Tibial artery (tissue), 4 donors: Measurements from ENCODE around the gene PCK2.
A peak's percentile ranks its signal among the peaks of the same experiment; 100 is the strongest.

Source experiments
- DNase-seq, 2 donors: peaks; one replicate each; pipeline ENCODE4 v3.0.0-alpha.2; 2019
- H3K27ac ChIP-seq, 2 donors: fragments of 200-600 bp; sonication (generic) in 1 of 2; 1 replicate in 1 of 2; 2 replicates in 1 of 2; pipeline ENCODE4 v1.5.1; 2018 to 2019; ENCODE audit warnings: mild to moderate bottlenecking in 1 of 2
- H3K27me3 ChIP-seq, 2 donors: fragments of 200-600 bp; sonication (generic) in 1 of 2; one replicate each; pipeline versions ENCODE4 v1.5.1 to v1.6.0; 2016 to 2019
- H3K36me3 ChIP-seq, 3 donors: fragments of 200-600 bp; sonication (generic) in 2 of 3; one replicate each; pipeline ENCODE4 v1.5.1; 2016 to 2019; ENCODE audit warnings: mild to moderate bottlenecking in 2 of 3
- H3K4me1 ChIP-seq, 4 donors: fragments of 200-600 bp; sonication (generic) in 2 of 4; 1 replicate in 3 of 4; 2 replicates in 1 of 4; pipeline ENCODE4 v1.5.1; 2016 to 2019
- H3K4me3 ChIP-seq, 2 donors: fragments of 200-600 bp; sonication (generic) in 1 of 2; 1 replicate in 1 of 2; 2 replicates in 1 of 2; pipeline ENCODE4 v1.5.1; 2018 to 2019; ENCODE audit warnings: mild to moderate bottlenecking in 2 of 2
- H3K9me3 ChIP-seq, 3 donors: fragments of 200-600 bp; sonication (generic) in 1 of 3; one replicate each; pipeline ENCODE4 v1.5.1; 2016 to 2019
- CTCF ChIP-seq, 2 experiments: fragments of 200-600 bp in 1 of 2; fragments of 450-650 bp in 1 of 2; IDR thresholded peaks; one replicate each; pipeline ENCODE4 v1.5.1; 2017 to 2019; ENCODE audit warnings: antibody characterized with exemption in 2 of 2, mild to moderate bottlenecking in 1 of 2, moderate library complexity in 1 of 2
- intact Hi-C: fragments of 100-400 bp; cut with DNase I; formaldehyde crosslinking; loops from one replicate; pipeline ENCODE4 v1.15.0; 2023; ENCODE audit warnings: low total_unique reads

The PCK2 gene

GRCh38 chr14:24135584-24135833 lies 41.4 kb downstream of the PCK2 start:
- H3K4me3 ChIP-seq: peak overlapping the region; percentile 87 to 98
- DNase-seq: no peak
- no peak for TF ChIP-seq CTCF (IDR thresholded peaks at IDR 0.05)
- intact Hi-C loops: no loop called here
- H3K27me3 ChIP-seq: no peaks in the 10 kb centered on the region
- no peaks in the 10 kb centered on the region for H3K9me3 ChIP-seq
- H3K27ac ChIP-seq: peak overlapping the region; percentile 86 to 94
- H3K36me3 ChIP-seq: peaks cover 12 to 30% (median 24%) of the 10 kb centered on the region in 3 donors
- peaks cover 0 to 47% (median 30%) of the 10 kb centered on the region in 4 donors for H3K4me1 ChIP-seq

DNA sequence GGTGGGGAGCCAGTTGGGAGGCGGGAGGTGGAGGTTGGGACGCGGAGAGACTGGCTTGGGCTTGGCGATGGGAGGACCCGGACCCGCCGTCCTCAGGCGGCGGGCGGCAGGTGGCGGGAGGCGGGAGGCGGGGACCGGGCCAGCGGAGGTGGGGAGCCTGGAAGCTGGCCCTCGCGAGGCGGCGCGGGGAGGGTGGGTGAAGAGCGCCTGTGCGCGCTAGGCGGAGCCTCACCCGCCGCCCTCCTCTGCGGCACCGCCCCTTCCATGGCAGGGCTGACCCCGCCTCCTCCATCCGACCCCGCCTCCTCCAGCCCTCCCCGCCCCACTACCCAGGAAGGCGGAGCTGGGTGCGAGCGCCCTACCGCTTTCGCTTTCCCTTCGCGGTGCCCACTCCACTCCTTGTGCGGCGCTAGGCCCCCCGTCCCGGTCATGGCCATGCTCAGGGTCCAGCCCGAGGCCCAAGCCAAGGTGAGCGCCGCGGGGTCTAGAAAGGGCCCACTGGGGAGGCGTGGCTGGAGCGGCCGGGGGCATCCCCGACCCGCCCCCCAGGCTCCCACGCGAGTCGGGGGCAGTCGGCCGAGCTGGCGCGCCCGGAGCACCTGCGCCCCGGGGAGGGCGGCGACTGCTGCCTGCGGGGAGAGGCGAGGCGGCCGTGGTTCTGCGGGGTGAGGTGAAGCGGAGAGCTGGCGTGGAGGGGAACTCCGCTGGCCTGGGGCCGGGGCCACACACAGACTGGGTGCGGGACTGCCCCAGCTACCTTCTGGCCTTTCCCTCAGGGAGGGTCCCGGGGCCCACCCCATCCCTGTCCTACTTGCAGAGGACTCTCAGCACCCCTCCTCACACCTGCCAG lies 41.9 kb downstream of the PCK2 start, which contains the start of gene PSME1:
PSME1 (plus strand) TSS at position 361 of the 850 bp plus-strand sequence; CDS start at position 430, 69 bp downstream.
- peak; percentile 90 to 96 for DNase-seq
- Histone ChIP-seq H3K27me3 (no peaks in the 10 kb centered on the region), H3K27ac (peak within 1 kb of the TSS; percentile 86 to 94), H3K4me1 (peaks cover 0 to 47% (median 30%) of the 10 kb centered on the region in 4 donors), H3K4me3 (peak within 1 kb of the TSS; percentile 87 to 98), H3K9me3 (no peaks in the 10 kb centered on the region), H3K36me3 (peaks cover 12 to 30% (median 24%) of the 10 kb centered on the region in 3 donors)
- intact Hi-C loops: no loop called here
- TF ChIP-seq CTCF (IDR thresholded peaks at IDR 0.05): no peak

GRCh38 chr14:24136684-24137528 lies 42.8 kb downstream of the PCK2 start:
- TF ChIP-seq CTCF (IDR thresholded peaks at IDR 0.05): no peak
- Histone ChIP-seq H3K4me1 (peaks cover 5 to 43% (median 31%) of the 10 kb centered on the region in 4 donors), H3K4me3 (peak overlapping the region; percentile 87 to 98), H3K9me3 (no peaks in the 10 kb centered on the region), H3K27ac (peak overlapping the region; percentile 86 to 94), H3K36me3 (peaks cover 12 to 24% (median 24%) of the 10 kb centered on the region in 3 donors), H3K27me3 (no peaks in the 10 kb centered on the region)
- DNase-seq: no peak
- intact Hi-C loops: no loop called here

- Histone ChIP-seq H3K36me3 (peaks cover 12 to 24% (median 24%) of the 10 kb centered on the region in 3 donors), H3K27ac (peak overlapping the region in 1 of 2 donors; percentile 86), H3K9me3 (no peaks in the 10 kb centered on the region), H3K4me3 (no peak overlapping the region), H3K27me3 (no peaks in the 10 kb centered on the region), H3K4me1 (peaks cover 7 to 49% (median 36%) of the 10 kb centered on the region in 4 donors)
- intact Hi-C loops: no loop called here
- DNase-seq: no peak
- no peak for TF ChIP-seq CTCF (IDR thresholded peaks at IDR 0.05)
Observed at GRCh38 chr14:24137529-24138395, 43.7 kb downstream of the PCK2 start.
